Neural cell (in vitro differentiated cells): ENCODE data around the gene LRRC8C. TPM values are rescaled to one million over a fixed set of nuclear protein-coding genes. Genes with fewer than 3 reads are reported as not detected.

Experiments
- H2AFZ ChIP-seq: fragments of 200-600, 300-800 bp; sonication (generic), shearing (Covaris generic); 2 replicates; pipeline ENCODE4 v1.6.0; 2014; ENCODE audit warnings: low read depth, mild to moderate bottlenecking, antibody characterized with exemption, low read length, moderate library complexity
- H3F3A ChIP-seq: fragments of 200-600 bp; shearing (Covaris generic); 2 replicates; pipeline ENCODE4 v1.6.1; 2016; ENCODE audit warnings: mild to moderate bottlenecking, moderate library complexity, mixed read lengths, antibody characterized with exemption, low read length; ENCODE audit not compliant: insufficient read depth, poor library complexity, severe bottlenecking
- H3K27ac ChIP-seq: fragments of 200-600, 300-800 bp; sonication (generic), shearing (Covaris generic); 2 replicates; pipeline ENCODE4 v1.5.1; 2014; ENCODE audit warnings: mild to moderate bottlenecking, low read length, moderate library complexity
- H3K27me3 ChIP-seq: fragments of 300-800, 200-600 bp; sonication (generic), shearing (Covaris generic); 2 replicates; pipeline ENCODE4 v1.6.0; 2014; ENCODE audit warnings: mild to moderate bottlenecking, low read depth, low read length, moderate library complexity; ENCODE audit not compliant: insufficient read depth
- H3K36me3 ChIP-seq: fragments of 300-800, 200-600 bp; sonication (generic), shearing (Covaris generic); 2 replicates; pipeline ENCODE4 v1.5.1; 2014; ENCODE audit warnings: mild to moderate bottlenecking, antibody characterized with exemption, low read length, moderate library complexity; ENCODE audit not compliant: insufficient read depth
- H3K4me2 ChIP-seq: fragments of 300-800, 200-600 bp; sonication (generic), shearing (Covaris generic); 2 replicates; pipeline ENCODE4 v1.6.0; 2014; ENCODE audit warnings: mild to moderate bottlenecking, low read length
- H3K4me3 ChIP-seq: fragments of 300-800, 200-600 bp; sonication (generic), shearing (Covaris generic); 2 replicates; pipeline ENCODE4 v1.5.1; 2014; ENCODE audit warnings: mild to moderate bottlenecking, low read length, moderate library complexity
- H3K79me2 ChIP-seq: fragments of 200-600 bp; shearing (Covaris generic); replicated peaks from 2 replicates; pipeline ENCODE4 v1.6.0; 2014; ENCODE audit warnings: mild to moderate bottlenecking, low read length, moderate library complexity; ENCODE audit not compliant: insufficient read depth
- H3K9ac ChIP-seq: fragments of 300-800, 200-600 bp; sonication (generic), shearing (Covaris generic); 2 replicates; pipeline ENCODE4 v1.6.1; 2016; ENCODE audit warnings: mild to moderate bottlenecking, low read length, mixed read lengths
- H3K9me2 ChIP-seq: fragments of 200-600 bp; shearing (Covaris generic); 2 replicates; pipeline ENCODE4 v1.6.1; 2016; ENCODE audit warnings: mild to moderate bottlenecking, low read length, mixed read lengths; ENCODE audit not compliant: insufficient read depth
- H3K9me3 ChIP-seq: fragments of 200-600, 300-800 bp; sonication (generic), shearing (Covaris generic); 2 replicates; pipeline ENCODE4 v1.6.1; 2016; ENCODE audit warnings: mild to moderate bottlenecking, mixed run types, low read length, moderate library complexity, mixed read lengths
- H4K20me1 ChIP-seq: fragments of 200-600 bp; shearing (Covaris generic); 2 replicates; pipeline ENCODE4 v1.6.1; 2016; ENCODE audit warnings: mild to moderate bottlenecking, mixed run types; ENCODE audit not compliant: insufficient read depth
- EZH2 ChIP-seq: fragments of 200-600, 300-800 bp; shearing (Covaris generic), sonication (generic); IDR thresholded peaks from 2 replicates; pipeline ENCODE4 v1.6.1; 2014; ENCODE audit warnings: antibody characterized with exemption, low read length, borderline replicate concordance, mild to moderate bottlenecking; ENCODE audit not compliant: insufficient read depth, poor library complexity, severe bottlenecking
- MXI1 ChIP-seq: fragments of 450-650 bp; conservative IDR thresholded peaks from 2 replicates; pipeline ENCODE4 v1.6.1; 2014; ENCODE audit warnings: antibody characterized with exemption, mild to moderate bottlenecking; ENCODE audit not compliant: poor library complexity, severe bottlenecking
- POLR2AphosphoS5 ChIP-seq: IDR thresholded peaks from 2 replicates; pipeline ENCODE4 v1.6.1; 2012
- RAD21 ChIP-seq: fragments of 450-650 bp; conservative IDR thresholded peaks from 2 replicates; pipeline ENCODE4 v1.6.1; 2014; ENCODE audit warnings: antibody characterized with exemption, mild to moderate bottlenecking, moderate library complexity
- SMC3 ChIP-seq: fragments of 450-650 bp; conservative IDR thresholded peaks from 2 replicates; pipeline ENCODE4 v1.6.1; 2014; ENCODE audit warnings: antibody characterized with exemption, mild to moderate bottlenecking, moderate library complexity; ENCODE audit not compliant: poor library complexity
- TAF1 ChIP-seq: IDR thresholded peaks from 2 replicates; pipeline ENCODE4 v1.6.1; 2012; ENCODE audit warnings: low read depth
- polyA plus RNA-seq: library from polyadenylated mRNA; depleted of rRNA; stranded (reverse); fragments of >200 nt; gene quantifications from 2 replicates; pipeline ENCODE4 v1.2.3, GENCODE V29; 2014
- TF ChIP-seq, protein P1 (sequence below): fragments of 450-650 bp; IDR thresholded peaks from 2 replicates; pipeline ENCODE4 v1.5.1; 2014; ENCODE audit warnings: antibody characterized with exemption, mild to moderate bottlenecking, moderate library complexity; ENCODE audit not compliant: poor library complexity, severe bottlenecking
- TF ChIP-seq, protein P2 (sequence below): IDR thresholded peaks from 2 replicates; pipeline ENCODE4 v1.6.1; 2012; ENCODE audit warnings: borderline replicate concordance

Gene LRRC8C
- polyA plus RNA-seq, 1 donor from 2014 or later = 0.78 TPM

DNA sequence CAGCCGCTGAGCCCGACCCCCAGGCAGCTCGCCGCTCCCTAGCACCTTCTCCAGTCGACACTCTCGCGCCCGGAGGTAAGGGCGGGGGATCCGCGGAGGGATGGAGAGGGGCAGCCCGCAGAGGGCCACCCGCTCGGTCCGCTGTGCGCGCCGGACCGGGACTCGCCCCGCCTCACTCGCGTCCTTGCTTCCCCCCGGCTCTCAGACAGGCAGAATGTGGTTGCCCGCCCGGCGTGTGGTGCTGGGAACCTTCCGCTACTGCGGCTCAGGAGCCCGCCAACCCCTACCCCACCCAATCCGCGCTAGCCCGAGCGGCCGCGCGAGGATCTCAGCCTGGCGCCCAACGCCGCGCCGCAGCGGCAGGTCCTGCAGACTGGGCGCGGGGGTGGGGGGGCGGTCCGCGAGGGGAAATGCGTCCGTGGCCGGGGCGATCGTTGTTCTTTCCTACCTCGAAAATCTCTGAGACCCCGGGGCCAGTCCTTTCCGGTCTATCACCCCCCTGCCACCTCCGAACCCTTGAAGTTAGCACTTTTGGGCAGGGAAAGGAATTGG, 404 bp downstream of the LRRC8C start:
- Histone ChIP-seq H3K4me2 (peak overlapping the region; percentile 85), H3K27me3 (peaks cover 17% of the 10 kb centered on the region), H3K36me3 (no peaks in the 10 kb centered on the region), H3K9me3 (no peaks in the 10 kb centered on the region), H2AFZ (peak overlapping the region; percentile 7), H3K9me2 (no peaks in the 10 kb centered on the region), H3F3A (no peaks in the 10 kb centered on the region), H3K9ac (peak overlapping the region; percentile 70), H3K4me3 (peak overlapping the region; percentile 76), H3K79me2 (no peaks in the 10 kb centered on the region), H3K27ac (no peak overlapping the region), H4K20me1 (no peaks in the 10 kb centered on the region)
- TF ChIP-seq POLR2AphosphoS5 = peak; percentile 3
- TF ChIP-seq MXI1 = peak; percentile 45
- no peak for TF ChIP-seq RAD21

DNA sequence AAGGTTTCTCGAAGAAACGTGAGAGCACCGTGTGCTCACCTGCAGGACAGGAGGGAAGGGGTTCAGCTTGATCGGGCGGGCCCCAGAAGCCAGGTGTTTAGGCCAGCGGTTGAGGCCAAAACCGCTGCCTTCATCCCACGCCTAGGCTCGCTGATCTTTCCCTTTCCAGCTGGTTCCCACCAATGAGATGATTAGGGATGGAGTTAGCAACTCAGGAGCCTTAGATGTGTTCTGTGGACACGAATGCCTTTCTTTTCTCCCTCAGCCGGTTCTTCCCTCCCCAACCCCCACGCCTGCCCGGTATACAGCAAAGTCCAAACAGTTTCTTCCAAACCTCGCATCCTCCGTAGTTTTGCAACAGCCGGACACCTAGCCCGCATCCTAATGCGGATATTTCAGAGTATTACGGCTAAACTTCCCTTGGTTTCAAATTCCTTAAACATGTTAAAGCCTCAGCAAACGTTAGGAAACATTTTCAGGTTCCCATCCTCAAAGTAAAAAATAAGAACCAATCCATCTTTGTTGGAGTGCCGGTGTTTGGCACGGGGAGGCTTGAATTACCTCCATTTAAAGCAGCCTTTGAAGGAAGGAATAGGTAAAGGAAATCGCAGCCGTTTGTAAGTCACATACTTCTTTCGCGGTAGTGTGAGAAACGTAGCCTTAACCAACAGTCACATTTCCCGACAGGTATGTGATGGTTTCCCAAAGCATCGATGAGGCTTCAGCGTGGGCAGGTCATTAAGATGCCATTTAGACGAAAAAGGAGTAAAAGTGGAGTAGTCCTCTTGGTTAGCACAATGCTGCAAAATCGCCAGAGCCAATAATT, 1.1 kb downstream of the LRRC8C start:
- no peaks in the 10 kb centered on the region for H3K79me2 ChIP-seq
- H2AFZ ChIP-seq = peak overlapping the region; percentile 7
- peak overlapping the region; percentile 76 for H3K4me3 ChIP-seq
- H3K9me3 ChIP-seq = no peaks in the 10 kb centered on the region
- TF ChIP-seq, protein P1, sequence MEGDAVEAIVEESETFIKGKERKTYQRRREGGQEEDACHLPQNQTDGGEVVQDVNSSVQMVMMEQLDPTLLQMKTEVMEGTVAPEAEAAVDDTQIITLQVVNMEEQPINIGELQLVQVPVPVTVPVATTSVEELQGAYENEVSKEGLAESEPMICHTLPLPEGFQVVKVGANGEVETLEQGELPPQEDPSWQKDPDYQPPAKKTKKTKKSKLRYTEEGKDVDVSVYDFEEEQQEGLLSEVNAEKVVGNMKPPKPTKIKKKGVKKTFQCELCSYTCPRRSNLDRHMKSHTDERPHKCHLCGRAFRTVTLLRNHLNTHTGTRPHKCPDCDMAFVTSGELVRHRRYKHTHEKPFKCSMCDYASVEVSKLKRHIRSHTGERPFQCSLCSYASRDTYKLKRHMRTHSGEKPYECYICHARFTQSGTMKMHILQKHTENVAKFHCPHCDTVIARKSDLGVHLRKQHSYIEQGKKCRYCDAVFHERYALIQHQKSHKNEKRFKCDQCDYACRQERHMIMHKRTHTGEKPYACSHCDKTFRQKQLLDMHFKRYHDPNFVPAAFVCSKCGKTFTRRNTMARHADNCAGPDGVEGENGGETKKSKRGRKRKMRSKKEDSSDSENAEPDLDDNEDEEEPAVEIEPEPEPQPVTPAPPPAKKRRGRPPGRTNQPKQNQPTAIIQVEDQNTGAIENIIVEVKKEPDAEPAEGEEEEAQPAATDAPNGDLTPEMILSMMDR = no peak
- TF ChIP-seq POLR2AphosphoS5 = peak; percentile 2
- no peak overlapping the region for H3K27ac ChIP-seq
- no peaks in the 10 kb centered on the region for H3F3A ChIP-seq
- H3K9me2 ChIP-seq = no peaks in the 10 kb centered on the region
- H3K9ac ChIP-seq = peak overlapping the region; percentile 70
- no peaks in the 10 kb centered on the region for H4K20me1 ChIP-seq
- peak overlapping the region; percentile 85 for H3K4me2 ChIP-seq
- H3K27me3 ChIP-seq = peaks cover 17% of the 10 kb centered on the region
- no peaks in the 10 kb centered on the region for H3K36me3 ChIP-seq

DNA sequence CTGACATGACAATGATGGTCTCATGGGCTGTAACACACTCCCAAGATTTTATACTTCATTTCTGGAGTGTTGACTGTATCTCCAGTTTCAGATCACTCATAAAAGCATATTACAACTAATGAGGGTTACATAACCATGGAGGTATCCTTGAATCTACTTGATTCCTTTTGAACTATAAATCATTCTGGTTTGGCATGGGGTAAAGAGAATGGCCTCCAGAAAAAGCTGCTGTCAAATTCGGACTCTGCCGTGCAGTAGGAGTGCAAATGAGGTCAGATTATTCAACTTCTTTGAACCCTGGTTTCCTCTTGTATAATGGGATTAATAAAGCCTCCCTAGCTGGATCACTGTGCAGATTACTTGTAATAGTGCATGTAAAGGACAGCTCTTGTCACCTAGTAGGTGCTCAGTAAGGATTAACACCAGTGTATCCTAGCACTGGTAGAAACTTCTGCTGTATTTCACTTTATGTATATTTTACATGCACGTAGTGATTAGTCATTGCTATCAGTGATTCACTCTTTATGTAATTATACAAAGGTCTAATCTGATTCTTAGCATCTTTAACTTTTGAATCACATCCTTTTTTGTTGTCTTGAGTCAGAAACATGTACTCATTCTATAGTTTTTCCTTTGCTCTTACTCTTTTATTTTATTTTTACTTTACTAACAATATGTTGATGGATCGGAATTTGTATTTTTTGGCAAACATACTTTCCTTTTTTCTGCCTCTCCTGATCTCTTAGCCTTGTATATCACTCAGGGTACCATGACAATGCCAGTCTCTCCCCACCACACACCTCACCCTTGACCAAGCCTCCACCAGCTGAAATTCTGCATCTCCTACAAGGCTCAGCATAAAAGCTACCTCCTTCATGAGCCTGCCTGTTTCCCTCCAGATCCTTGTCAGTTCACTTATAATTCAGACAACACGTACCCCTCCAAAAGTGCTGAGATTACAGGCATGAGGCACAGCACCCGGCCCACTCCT, 3.2 kb downstream of the LRRC8C start:
- TF ChIP-seq SMC3 (no peak), TAF1 (no peak), POLR2AphosphoS5 (no peak), EZH2 (no peak)
- TF ChIP-seq, protein P1 = no peak
- TF ChIP-seq, protein P2, sequence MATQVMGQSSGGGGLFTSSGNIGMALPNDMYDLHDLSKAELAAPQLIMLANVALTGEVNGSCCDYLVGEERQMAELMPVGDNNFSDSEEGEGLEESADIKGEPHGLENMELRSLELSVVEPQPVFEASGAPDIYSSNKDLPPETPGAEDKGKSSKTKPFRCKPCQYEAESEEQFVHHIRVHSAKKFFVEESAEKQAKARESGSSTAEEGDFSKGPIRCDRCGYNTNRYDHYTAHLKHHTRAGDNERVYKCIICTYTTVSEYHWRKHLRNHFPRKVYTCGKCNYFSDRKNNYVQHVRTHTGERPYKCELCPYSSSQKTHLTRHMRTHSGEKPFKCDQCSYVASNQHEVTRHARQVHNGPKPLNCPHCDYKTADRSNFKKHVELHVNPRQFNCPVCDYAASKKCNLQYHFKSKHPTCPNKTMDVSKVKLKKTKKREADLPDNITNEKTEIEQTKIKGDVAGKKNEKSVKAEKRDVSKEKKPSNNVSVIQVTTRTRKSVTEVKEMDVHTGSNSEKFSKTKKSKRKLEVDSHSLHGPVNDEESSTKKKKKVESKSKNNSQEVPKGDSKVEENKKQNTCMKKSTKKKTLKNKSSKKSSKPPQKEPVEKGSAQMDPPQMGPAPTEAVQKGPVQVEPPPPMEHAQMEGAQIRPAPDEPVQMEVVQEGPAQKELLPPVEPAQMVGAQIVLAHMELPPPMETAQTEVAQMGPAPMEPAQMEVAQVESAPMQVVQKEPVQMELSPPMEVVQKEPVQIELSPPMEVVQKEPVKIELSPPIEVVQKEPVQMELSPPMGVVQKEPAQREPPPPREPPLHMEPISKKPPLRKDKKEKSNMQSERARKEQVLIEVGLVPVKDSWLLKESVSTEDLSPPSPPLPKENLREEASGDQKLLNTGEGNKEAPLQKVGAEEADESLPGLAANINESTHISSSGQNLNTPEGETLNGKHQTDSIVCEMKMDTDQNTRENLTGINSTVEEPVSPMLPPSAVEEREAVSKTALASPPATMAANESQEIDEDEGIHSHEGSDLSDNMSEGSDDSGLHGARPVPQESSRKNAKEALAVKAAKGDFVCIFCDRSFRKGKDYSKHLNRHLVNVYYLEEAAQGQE = no peak
- no peaks in the 10 kb centered on the region for H3K36me3 ChIP-seq
- H3K9me2 ChIP-seq = no peaks in the 10 kb centered on the region
- no peak overlapping the region for H3K4me2 ChIP-seq
- H3F3A ChIP-seq = no peaks in the 10 kb centered on the region
- peaks cover 17% of the 10 kb centered on the region for H3K27me3 ChIP-seq
- H3K9ac ChIP-seq = no peak overlapping the region
- no peaks in the 10 kb centered on the region for H3K9me3 ChIP-seq
- H2AFZ ChIP-seq = no peak overlapping the region
- H3K79me2 ChIP-seq = no peaks in the 10 kb centered on the region
- H3K27ac ChIP-seq = no peak overlapping the region
- no peak overlapping the region for H3K4me3 ChIP-seq
- no peaks in the 10 kb centered on the region for H4K20me1 ChIP-seq
